ENCODE results near the gene BRDT. TPM values are rescaled to one million over a fixed set of nuclear protein-coding genes. Genes with fewer than 3 reads are reported as not detected.

BRDT gene
- total and polyA plus RNA-seq, 12 donors: not detected

- WGBS, 4 donors: 70 to 82% (median 79%) methylated on average over 3 of the region's 3 CpGs
- no peak for TF ChIP-seq CTCF (IDR thresholded peaks at IDR 0.05)
- TF ChIP-seq POLR2A (IDR thresholded peaks at IDR 0.05): no peak
- DNase-seq: no peak
- no peak overlapping the region for H3K27ac ChIP-seq
- no peaks in the 10 kb centered on the region for H3K4me1 ChIP-seq (replicated peaks in 1 of 2)
- H3K4me3 ChIP-seq: no peak overlapping the region
- H3K36me3 ChIP-seq (replicated peaks in 1 of 2): no peaks in the 10 kb centered on the region
- H3K9me3 ChIP-seq (replicated peaks in 1 of 3): no peaks in the 10 kb centered on the region
- no peaks in the 10 kb centered on the region for H3K27me3 ChIP-seq
- intact Hi-C loops (cut with DNase I): no loop called here
These were observed 36.2 kb upstream of the BRDT start for GRCh38 chr1:91913018-91913417.

- Histone ChIP-seq H3K27me3 (no peaks in the 10 kb centered on the region), H3K4me1 (replicated peaks in 1 of 2) (no peaks in the 10 kb centered on the region), H3K9me3 (replicated peaks in 1 of 3) (no peaks in the 10 kb centered on the region), H3K27ac (no peak overlapping the region), H3K4me3 (no peak overlapping the region), H3K36me3 (replicated peaks in 1 of 2) (no peaks in the 10 kb centered on the region)
- 81 to 85% (median 81%) methylated on average over 4 of the region's 4 CpGs for WGBS, 4 donors
- intact Hi-C loops (cut with DNase I): no loop called here
- no peak for TF ChIP-seq CTCF (IDR thresholded peaks at IDR 0.05)
- TF ChIP-seq POLR2A (IDR thresholded peaks at IDR 0.05): no peak
- DNase-seq: no peak
These were observed 33.2 kb upstream of the BRDT start for GRCh38 chr1:91916046-91916445.

- no peak for DNase-seq
- H3K27ac ChIP-seq: no peak overlapping the region
- TF ChIP-seq CTCF (IDR thresholded peaks at IDR 0.05) (no peak), POLR2A (IDR thresholded peaks at IDR 0.05) (no peak)
- 61 to 77% (median 68%) methylated on average over 5 of the region's 5 CpGs for WGBS, 4 donors
- no peaks in the 10 kb centered on the region for H3K27me3 ChIP-seq
- H3K4me1 ChIP-seq (replicated peaks in 1 of 2): no peaks in the 10 kb centered on the region
- H3K9me3 ChIP-seq (replicated peaks in 1 of 3): no peaks in the 10 kb centered on the region
- no peaks in the 10 kb centered on the region for H3K36me3 ChIP-seq (replicated peaks in 1 of 2)
- no peak overlapping the region for H3K4me3 ChIP-seq
- intact Hi-C loops (cut with DNase I): no loop called here
These were observed 32.3 kb upstream of the BRDT start for GRCh38 chr1:91916811-91917460.

- Histone ChIP-seq H3K4me1 (replicated peaks in 1 of 2) (no peaks in the 10 kb centered on the region), H3K27me3 (no peaks in the 10 kb centered on the region), H3K36me3 (replicated peaks in 1 of 2) (no peaks in the 10 kb centered on the region), H3K27ac (no peak overlapping the region), H3K9me3 (replicated peaks in 1 of 3) (no peaks in the 10 kb centered on the region), H3K4me3 (no peak overlapping the region)
- DNase-seq: no peak
- intact Hi-C loops (cut with DNase I): no loop called here
- TF ChIP-seq POLR2A (IDR thresholded peaks at IDR 0.05) (no peak), CTCF (IDR thresholded peaks at IDR 0.05) (no peak)
- whole genome bisulfite sequencing, 4 donors: 83 to 96% (median 86%) methylated on average over 7 to 8 of the region's 8 CpGs
These were observed 29.2 kb upstream of the BRDT start for GRCh38 chr1:91919962-91920361.
